Astrocyte (in vitro differentiated cells and primary cell): ENCODE results near the gene C11orf87.

Experiments used
- CTCF ChIP-seq: IDR thresholded peaks from 2 replicates; pipeline ENCODE4 v1.5.1; 2011; ENCODE audit warnings: low read depth, mild to moderate bottlenecking, inconsistent platforms, low read length, moderate library complexity; ENCODE audit not compliant: insufficient read depth
- EZH2 ChIP-seq: IDR thresholded peaks from 2 replicates; pipeline ENCODE4 v1.6.1; 2012; ENCODE audit warnings: mild to moderate bottlenecking, low read length, inconsistent platforms; ENCODE audit not compliant: insufficient read depth

DNA sequence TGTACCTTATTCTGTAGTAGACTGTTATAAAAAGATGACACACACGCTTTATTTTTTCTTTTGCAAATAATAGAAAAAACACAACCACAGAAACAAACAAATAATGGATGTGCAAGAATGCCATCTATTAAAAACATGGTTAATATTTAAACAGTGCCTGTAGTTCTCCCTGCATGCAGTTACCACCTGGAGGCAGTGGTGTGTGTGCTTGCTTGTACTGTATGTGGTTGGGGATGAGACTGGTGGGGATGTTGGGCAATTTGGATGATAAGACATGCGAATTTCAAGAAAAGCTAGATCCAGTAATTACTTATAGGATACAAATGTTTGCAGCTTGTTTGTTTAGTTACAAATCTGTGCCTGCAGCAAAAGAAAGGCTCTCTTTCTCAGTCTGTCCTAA is 3.6 kb downstream of the C11orf87 start:
- TF ChIP-seq CTCF (no peak), EZH2 (no peak)
